Left renal pelvis (tissue), 4 donors: Measurements from ENCODE around the gene SEC14L1. TPM values are rescaled to one million over a fixed set of nuclear protein-coding genes. Genes with fewer than 3 reads are reported as not detected.

Source experiments
- DNase-seq, 4 donors: peaks; one replicate each; pipeline ENCODE4 v3.0.0-alpha.2; 2013; ENCODE audit warnings: low read depth in 4 of 4, low spot score in 3 of 4
- polyA plus RNA-seq, 4 donors: library from polyadenylated mRNA; unstranded; fragments of 120-200 nt; gene quantifications; one replicate each; pipeline ENCODE4 v1.2.1, GENCODE V29; 2013; ENCODE audit not compliant: insufficient read length in 4 of 4

SEC14L1 gene
- polyA plus RNA-seq, 4 donors, result 52.7 to 110 (median 98.6) TPM

- no peak for DNase-seq
Observed at GRCh38 chr17:77210946-77211541, 70.3 kb downstream of the SEC14L1 start.

- no peak for DNase-seq
Observed at GRCh38 chr17:77211681-77212080, 70.9 kb downstream of the SEC14L1 start.

GRCh38 chr17:77212081-77212832 is 71.5 kb downstream of the SEC14L1 start:
- DNase-seq, result no peak

GRCh38 chr17:77212833-77213777 is 72.3 kb downstream of the SEC14L1 start:
- DNase-seq, result no peak

GRCh38 chr17:77213778-77214132 is 73.0 kb downstream of the SEC14L1 start:
- no peak for DNase-seq

- no peak for DNase-seq
Observed at GRCh38 chr17:77214328-77214727, 73.6 kb downstream of the SEC14L1 start.

GRCh38 chr17:77214743-77215142 is 74.0 kb downstream of the SEC14L1 start:
- DNase-seq, result no peak

- no peak for DNase-seq
Observed at GRCh38 chr17:77215281-77215680, 74.5 kb downstream of the SEC14L1 start.

GRCh38 chr17:77216486-77216885 is 75.7 kb downstream of the SEC14L1 start:
- DNase-seq, result no peak

GRCh38 chr17:77217123-77217522 is 76.4 kb downstream of the SEC14L1 start:
- no peak for DNase-seq

GRCh38 chr17:77217566-77217965 is 76.8 kb downstream of the SEC14L1 start:
- no peak for DNase-seq

GRCh38 chr17:77218902-77219301 is 78.1 kb downstream of the SEC14L1 start:
- DNase-seq, result no peak

- DNase-seq, result no peak
Observed at GRCh38 chr17:77222356-77222755, 81.6 kb downstream of the SEC14L1 start.

GRCh38 chr17:77223642-77224420 is 83.1 kb downstream of the SEC14L1 start:
- no peak for DNase-seq

- no peak for DNase-seq
Observed at GRCh38 chr17:77225265-77225664, 84.5 kb downstream of the SEC14L1 start.

- no peak for DNase-seq
Observed at GRCh38 chr17:77227461-77228240, 86.9 kb downstream of the SEC14L1 start.

GRCh38 chr17:77228241-77228752 is 87.5 kb downstream of the SEC14L1 start:
- no peak for DNase-seq

GRCh38 chr17:77228816-77229215 is 88.0 kb downstream of the SEC14L1 start:
- DNase-seq, result no peak

- DNase-seq, result no peak
Observed at GRCh38 chr17:77229786-77230435, 89.1 kb downstream of the SEC14L1 start.
